Stimulated activated CD4-positive, alpha-beta T cell treated with anti-CD3 and anti-CD28 coated beads, Interleukin-2, amount 100 ng/mL, for 48 hours (primary cell): ENCODE measurements around the gene ALKAL2.

Experiments used
- DNase-seq, 2 donors: peaks; one replicate each; pipeline ENCODE4 v3.0.0-alpha.2; 2020

Gene ALKAL2

DNA sequence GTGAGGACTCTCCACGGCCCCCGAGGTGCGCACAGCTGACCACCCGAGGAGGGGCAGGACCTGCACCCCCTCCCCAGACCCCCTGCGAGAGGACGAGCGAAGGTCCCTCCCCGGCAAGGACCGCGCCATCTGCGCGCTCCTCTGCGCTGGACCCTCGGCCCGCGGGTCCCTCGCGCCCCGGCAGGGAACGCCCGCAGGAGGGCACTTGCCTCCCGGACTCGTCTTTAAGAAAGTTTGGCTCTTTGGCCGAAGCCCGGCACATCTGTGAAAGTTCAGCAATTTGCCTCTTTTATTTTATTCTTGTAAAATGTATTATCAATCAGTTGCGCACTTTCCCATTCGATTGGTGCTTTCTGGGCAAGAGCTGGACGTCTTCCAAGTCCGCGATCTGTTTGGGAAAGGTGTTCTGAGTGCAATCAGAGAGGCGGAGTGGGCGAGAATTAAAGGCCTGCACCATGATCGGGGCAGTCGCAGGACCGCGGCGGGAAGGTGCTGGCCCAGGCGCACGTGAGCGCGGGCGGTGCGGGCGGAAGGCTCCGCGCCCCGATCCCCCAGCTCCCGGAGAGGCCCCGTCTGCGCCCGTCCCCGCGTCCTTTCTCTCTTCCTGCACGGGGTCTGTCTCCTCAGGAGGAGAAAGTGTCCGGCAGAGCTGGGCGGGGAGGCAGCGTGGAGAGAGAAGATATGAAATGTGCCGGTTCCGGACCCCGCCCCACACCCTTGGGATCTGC lies 1.6 kb upstream of the ALKAL2 start:
- DNase-seq = no peak

DNA sequence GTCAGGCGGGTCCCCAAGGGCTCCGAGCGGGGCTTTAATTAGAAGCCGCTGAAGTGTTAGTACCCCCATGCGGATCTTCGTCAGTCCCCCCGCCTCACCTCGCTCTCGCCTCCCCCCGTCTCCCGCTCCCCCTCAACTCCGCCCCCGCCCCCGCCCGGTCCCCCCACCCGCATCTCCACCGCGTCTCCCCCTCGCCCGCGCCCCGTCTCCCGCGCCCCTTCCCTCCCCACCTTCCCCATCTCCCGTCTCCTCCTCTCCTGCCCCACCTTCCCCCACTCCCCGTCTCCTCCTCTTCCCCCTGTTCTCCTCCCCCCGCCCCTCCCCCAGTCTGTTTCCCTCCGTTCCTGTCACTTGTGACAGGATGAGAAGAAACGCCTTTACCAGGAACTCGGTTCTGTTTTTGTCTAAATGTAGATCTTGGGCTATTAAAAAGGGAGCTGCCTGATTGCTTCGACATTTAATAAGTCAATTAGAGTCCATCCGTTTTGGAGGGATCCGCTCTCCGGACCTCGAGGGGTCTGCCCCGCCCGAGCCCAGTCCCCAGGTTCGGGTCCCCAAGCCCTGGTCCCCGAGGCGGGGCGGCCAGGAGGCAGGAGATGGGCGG lies 969 bp upstream of the ALKAL2 start:
- no peak for DNase-seq

DNA sequence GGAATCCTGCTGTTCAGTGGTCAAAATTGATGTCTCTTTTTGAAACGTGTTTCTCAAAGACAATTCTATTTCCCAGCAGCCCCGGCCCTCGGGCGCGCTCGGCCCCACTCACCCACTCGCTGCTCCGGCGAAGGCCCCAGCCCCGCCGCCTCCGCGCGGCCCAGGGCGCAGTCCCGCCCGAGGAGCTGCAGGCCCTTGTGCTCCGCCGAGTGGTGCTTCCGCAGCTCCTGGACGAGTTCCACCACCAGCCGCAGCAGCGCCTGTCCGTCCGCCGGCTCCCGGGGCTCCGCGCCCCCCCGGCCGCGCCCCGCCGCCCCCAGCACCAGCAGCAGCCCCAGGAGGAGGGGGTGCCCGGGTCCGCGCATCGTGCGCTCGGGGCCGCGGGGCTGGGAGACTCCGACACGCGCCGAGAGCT lies 413 bp downstream of the ALKAL2 start:
- DNase-seq = no peak

DNA sequence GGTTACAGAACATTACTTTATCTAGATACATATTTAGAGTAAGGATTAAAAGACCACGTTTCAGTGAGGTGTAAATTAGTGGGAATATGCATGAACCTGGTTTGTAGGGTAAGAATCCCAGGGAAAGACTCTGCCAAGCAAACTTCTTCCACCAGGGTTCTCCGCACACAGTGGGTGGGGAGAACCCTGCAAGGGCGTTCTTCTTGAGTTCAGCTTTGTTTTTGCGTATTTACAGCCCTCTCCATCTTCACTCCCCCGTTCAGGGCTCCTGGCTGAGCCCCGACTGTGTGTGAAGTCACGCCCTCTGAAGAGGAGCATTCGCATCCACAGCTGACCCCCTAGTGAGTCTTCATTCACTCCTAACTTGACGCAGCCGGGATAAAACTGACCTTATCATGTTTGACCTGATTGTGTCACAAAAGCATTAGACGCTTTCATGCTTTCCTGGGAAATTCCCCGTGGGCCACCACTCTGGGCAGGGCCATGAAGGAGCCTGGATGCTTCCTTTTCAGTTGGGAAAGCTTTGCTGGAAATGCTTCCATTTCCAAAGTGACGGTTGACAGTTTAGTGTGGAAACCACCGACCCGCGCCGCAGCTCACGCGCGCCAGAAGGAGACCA lies 1.0 kb downstream of the ALKAL2 start:
- no peak for DNase-seq

DNA sequence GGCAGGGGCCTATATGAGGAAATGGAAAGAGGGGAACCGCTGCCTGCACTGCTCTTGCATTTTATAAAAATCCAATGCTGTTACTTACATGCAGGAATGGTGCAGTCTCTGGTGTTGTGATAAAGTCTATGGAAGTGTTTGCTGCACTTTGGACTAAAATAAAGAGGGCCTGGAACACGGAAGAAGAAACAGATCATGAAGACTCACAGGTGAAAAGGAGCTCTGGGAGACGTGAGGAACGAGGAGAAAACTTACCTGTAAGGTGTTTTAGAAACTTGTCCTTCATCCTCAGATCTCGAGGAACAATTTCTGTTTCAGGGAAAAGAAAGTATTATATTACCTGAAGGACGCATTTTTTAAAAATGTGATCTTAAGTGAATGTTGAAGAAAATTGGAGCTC lies 1.9 kb downstream of the ALKAL2 start:
- DNase-seq = no peak

DNA sequence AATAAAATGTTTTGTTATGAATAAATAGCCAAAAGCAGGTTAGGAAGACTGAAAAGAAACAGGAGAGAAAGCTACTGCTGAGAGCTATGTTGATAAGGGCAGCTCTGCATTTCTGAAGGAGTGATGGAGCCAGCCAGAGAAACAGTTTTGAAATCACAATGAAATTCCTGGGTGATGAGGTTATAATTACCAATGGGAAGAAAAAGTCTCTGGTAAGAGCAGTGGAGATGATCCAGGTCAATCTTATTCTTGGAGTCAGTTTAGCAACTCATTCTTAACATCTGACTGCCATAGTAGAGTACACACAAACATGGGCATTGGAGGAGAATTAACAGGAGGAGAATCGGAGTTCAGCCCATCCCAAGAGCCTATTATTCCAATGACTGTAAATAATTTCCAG lies 2.4 kb downstream of the ALKAL2 start:
- no peak for DNase-seq

DNA sequence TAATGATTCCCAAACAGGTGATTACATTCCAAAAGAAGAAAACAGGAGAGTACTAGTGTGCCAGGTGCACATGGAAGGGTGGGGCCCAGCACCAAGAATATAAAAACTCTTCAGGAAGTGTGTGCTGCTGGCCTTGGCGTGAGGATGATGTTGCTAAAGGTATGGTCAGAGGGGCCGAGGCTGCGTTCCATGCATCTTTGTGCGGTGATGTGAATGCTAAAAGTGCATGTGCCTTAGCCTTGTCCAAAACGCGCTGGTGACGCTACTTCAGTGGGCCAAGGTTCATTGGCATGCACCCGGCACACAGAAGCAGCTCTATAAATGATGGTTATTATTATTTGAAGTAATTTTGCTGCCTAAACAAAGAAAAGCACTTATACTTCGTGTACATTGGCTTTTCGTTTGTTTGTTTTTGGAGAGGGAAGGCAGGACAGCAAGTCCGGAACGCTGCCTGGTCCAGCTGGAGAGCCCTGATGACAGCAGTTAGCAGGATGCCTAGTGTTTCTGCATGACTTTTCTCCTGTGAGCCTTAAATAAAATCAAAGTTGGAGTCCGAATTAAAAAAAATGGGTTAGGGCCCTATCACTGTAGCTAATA lies 2.9 kb downstream of the ALKAL2 start:
- no peak for DNase-seq

DNA sequence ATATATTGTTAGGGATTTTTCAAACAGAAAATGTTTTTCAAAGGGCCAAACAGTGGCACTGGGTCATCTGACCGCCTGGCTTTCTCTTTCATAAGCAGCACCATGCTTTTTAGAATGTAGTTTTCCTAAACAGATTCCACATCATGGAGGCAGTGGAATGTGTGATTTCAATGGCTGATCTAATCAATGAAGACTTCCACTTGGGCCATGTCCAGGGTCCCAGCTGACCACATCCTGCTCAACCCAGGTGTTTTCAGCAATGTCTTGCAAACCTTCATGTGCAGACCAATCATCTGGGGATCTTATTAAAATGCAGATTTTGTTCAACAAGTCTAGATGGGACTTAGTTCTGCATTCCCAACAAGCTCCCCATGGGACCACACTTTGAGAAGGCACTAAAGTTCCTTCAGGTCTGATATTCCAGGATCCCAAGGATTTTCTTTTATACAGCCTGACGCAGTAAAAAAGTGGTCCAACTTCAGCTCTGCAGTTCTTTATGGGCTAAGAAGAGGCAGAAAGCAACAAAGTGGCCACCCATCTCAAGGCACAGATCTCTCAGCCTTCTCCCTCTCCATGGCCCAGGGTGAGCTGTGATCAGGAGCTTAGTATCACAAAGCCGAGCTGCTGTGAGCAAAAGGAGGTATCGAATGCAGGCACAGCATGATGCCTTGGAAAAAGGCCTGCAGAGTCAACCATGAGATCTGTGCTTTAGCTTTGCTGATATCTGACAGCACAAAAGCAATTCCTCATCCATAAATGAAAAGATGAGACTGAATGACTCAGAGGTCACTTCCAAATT lies 3.7 kb downstream of the ALKAL2 start:
- no peak for DNase-seq

DNA sequence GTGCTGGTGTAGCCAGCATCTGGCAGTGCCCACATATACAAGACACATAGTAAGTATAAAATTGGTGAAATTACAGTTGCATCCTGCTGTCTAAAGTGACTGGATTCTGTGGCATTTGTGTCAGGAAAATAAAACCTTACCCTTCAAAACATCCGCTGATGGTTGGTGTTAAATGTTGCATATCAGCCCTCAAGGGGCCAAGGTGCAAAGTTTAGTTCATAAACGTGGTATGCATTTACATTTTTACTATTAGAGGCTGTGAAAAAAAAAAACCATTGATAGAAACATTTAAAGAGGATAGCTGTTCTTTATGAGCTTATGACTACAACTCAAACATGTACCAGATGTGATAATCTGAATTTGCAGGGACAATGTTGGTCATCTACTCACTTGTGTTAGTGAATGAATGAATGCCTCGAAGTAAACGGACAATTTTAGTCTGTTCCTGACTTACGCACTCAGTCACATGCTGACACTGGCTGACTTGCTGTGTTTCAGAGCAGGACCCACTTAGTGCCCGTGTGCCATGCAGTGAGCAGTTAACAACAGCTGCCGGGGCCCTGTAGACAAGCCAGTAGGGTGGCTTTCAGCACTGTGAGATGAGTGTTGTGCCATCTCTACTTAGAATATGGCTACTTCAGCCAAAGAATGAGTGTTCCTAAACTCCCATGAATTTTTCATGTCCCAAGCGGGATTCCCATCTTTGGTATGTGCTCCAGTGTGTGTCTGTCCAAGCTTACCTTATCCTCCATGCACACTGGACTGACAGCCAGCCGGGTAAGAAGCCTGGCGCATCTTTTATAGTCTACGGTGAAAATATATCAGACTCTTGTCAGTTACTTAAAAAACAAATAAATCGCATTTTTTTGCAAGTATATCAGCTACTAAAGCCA lies 5.3 kb downstream of the ALKAL2 start:
- no peak for DNase-seq

DNA sequence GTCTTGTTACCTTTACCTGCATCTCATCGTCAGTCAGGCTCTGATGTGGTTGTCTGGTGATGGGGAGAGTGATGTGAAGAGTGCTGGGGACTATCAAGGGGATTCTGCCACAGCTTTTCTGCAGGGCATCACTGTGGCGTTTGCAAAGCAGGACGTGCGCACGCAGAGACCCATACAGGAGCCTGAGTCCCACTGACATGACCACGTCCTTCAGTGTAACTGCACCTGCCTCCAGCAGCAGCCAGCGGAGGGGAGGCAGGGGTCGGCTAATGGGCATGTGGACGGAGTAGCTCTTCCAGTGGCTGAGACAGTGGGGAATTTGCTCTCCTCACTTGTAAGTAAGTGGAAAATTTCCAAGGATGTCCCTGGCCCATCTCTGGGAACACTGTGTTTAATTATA lies 6.5 kb downstream of the ALKAL2 start:
- DNase-seq = no peak

DNA sequence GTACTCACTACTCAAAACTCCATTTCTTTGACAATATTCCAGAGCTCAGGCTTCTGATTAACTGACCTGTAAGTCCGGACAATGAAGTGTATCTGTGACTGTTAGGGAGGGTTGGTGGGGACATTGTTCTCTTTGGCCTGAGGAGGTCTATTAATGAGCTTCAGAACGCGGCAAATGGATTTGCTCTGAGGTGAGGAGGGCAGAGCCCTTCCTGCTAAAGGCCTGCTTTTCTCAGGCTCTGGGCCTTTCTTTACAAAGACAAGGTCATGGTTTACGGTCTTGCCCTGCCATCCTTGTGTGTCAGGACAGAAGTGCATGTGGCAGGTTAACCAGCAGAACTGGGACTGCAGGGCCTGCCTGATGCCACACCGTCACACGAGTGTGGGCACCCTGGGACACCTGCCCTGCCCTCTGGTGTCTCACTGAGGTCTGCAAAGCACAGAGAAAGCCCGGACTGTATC lies 7.2 kb downstream of the ALKAL2 start:
- no peak for DNase-seq

DNA sequence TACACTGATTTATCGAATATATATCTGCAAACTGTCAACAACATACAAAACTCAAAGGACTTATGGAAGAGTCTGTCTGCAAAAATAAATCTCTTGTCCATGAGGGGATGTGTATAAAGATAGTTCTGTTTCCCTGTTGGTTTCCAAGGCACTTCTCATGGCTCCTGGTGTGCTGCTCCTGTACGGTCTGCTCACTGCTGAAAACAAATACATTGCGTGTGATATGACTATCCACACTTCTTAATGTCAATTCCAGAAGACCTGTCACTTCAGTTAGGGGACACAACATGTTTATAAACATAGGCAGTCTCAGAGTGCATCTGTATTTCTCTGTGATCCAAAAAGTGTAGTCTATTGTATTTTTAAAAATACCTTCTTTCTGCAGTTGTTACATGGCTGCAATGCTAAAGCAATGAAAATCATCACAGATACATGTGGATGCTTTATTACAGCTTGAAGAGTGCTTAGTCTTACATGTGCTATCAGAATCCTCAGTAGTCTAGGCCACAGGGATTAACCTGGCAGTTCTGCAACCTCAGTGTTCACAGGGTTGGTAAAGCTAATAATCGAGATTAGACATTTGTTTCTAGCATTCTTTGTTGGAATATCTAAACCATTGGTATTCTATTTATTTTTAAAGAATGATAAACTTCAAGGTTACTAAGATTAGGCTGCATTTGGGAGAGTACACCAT lies 7.8 kb downstream of the ALKAL2 start:
- no peak for DNase-seq

DNA sequence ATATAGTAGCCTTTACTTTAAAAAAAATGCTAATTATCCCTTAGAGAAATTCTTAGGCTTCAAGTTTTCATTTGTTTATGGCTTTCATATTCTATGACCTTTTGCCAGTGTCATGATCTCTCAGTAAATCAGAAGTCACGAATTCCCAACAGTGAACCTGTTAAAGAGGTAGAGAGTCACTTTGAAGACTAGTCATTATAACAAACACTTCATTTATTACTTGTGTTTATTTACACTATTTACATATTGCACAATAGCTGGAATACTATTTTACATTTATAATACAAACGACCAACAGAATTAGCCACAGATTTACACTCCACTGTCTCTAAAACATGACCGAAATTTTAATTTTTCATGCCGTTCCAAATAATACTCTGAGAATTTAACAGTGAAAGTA lies 8.5 kb downstream of the ALKAL2 start:
- no peak for DNase-seq

DNA sequence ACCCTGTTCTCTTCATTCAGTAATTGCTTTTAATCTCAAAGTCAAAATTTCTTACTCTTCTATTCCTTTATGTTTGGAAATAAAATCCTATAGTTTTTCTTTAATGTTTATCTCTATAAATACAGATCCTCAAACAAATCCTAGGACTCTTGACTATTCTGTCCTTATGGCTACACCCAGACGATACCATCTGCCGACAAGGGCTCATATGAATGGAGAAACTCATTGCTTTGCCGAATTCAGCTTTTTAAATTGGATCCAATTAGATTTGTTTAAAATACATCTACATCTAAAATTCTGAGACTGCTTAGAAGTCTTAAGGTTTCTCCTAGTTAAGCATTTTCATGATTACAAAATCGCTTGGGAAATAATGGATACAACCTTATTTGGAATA lies 9.0 kb downstream of the ALKAL2 start:
- no peak for DNase-seq

DNA sequence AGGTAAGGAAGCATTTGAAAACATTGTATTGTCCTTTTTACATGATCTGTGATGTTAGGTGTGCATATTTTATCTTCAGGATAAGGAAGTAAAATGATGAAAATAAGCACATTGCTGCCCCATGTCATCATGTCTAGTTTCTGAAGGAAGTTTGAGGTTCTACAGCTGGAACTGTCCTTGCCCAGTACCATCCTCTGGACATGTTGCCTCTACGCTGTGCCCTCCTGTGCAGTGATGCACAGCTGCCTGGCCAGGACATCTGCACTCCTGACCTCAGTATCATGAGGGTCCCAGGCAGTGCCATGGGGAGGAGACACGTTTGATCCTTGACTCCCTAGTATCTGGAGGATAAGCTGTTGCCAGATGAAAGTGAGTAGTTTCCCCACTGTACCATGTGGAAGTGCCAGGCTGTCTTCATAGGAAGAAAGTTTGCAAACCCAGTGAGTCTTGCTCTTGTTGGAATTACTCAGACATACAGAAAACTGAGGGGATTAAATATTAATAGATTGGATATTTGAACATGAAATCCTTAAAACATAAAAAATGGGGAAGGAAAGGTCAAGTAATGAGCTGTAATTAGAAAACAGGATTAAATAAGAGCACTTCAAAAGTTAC lies 9.5 kb downstream of the ALKAL2 start:
- no peak for DNase-seq

DNA sequence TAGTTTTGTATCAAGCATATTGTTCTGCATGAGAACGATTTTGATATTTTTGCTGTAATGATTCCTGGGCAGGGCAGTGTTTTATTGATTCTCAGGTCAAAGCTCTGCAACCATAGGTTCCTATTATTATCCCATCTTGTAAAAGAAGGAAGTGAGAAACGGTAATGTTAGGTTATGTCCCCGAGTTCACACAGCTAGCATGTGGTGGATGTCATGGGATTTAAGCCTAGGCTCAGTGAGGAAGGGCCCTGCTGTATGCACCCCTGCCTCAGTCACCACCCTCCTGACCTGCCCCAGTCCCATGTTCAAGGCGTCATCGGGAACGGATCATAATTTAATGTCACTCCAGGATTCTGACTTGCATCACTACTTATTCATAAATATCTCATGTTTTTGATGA lies 12.4 kb downstream of the ALKAL2 start:
- no peak for DNase-seq

DNA sequence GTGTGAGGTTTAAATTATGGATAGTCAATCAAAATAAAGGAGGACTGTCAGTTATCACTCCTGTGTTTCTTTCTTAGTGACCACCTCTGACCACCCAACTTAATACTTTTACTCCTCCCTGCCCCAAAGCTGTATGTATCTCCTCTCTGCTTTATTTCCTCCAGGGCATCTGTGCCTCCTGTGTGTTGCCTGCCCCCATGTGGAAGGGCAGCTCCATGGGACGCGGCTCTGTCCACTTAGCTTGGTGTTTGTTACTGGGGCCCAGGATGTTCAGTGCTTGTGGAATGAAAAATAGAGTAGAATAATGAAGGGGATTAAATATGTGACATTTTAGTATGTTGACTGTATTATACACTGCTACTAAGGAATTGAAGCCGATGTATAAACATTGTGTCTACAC lies 13.4 kb downstream of the ALKAL2 start:
- DNase-seq = no peak

DNA sequence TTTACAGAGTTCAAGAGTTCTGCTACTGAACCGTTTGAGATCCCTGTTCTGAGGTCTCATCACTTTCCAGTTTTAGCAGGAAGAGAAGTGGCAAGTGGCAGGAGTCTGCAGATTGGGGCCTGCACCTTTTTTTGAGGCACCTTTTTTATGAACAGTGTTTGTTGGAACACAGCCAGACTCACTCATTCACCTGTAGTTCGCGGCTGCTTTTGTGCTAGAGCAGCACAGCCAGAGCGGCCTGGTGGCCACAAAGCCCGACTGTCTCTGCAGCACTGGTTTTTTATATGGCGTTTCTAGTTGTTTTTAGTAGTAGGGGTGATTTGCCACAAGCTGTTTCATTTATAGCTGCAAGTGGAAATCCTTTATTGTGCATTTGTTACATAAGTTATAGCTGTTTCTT lies 14.6 kb downstream of the ALKAL2 start:
- DNase-seq = no peak

DNA sequence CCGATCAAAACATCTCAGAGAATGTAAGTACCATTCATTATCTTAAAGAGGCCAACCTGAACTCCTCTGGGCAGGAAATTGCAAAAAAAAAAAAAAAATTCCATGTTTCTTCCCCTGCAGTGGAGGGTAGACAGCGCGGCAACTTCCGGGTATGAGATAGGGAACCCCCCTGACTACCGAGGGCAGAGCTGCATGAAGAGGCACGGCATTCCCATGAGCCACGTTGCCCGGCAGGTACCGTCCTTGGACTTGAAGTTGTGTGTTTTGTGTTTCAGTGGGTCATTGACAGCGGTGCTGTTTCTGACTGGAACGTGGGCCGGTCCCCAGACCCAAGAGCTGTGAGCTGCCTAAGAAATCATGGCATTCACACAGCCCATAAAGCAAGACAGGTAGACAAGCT lies 16.0 kb downstream of the ALKAL2 start:
- DNase-seq = no peak

DNA sequence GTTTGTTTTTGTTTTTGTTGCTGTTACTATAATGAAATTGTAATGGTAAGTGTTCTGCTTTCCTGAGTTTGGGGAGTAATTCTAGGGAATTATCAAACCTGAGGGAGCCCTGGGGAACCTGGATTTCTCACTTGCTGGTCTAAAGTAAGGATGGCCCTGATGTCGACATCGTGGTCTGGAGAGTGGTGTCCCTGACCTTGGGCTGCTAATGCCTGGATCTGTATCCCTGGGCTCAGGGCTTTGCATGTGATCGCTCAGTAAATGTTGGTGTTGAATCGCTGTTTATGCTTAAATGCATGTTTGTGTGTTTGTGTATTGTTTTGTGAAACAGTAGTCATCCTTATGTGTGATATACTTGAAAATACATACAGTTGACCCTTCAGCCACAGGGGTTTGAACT lies 17.0 kb downstream of the ALKAL2 start:
- no peak for DNase-seq
